ENCODE data around the gene MYL1. TPM values are rescaled to one million over a fixed set of nuclear protein-coding genes. Genes with fewer than 3 reads are reported as not detected.

MYL1 gene
- total RNA-seq (202 TPM), polyA plus RNA-seq (not detected)

- no peak within 1 kb of the TSS for H3K27ac ChIP-seq (ENCODE audit: low read depth)
- H3K36me3 ChIP-seq (ENCODE audit: insufficient read depth): no peaks in the 10 kb centered on the region
- no peak within 1 kb of the TSS for H3K4me3 ChIP-seq (ENCODE audit: low read depth, low read length)
- 74% methylated on average over 5 of the region's 5 CpGs for WGBS
- no peak for DNase-seq (ENCODE audit: extremely low spot score)
- H3K4me1 ChIP-seq (ENCODE audit: insufficient read depth): no peaks in the 10 kb centered on the region
Observed at GRCh38 chr2:210315015-210315788, at the start of gene MYL1. MYL1 (minus strand) TSS chr2:210315174; CDS start chr2:210315042, 132 bp downstream.

GRCh38 chr2:210363876-210364275 is 48.9 kb upstream of the MYL1 start:
- H3K27ac ChIP-seq (ENCODE audit: low read depth): no peak overlapping the region
- no peaks in the 10 kb centered on the region for H3K4me1 ChIP-seq (ENCODE audit: insufficient read depth)
- DNase-seq (ENCODE audit: extremely low spot score): no peak
- no peak overlapping the region for H3K4me3 ChIP-seq (ENCODE audit: low read depth, low read length)
- H3K36me3 ChIP-seq (ENCODE audit: insufficient read depth): no peaks in the 10 kb centered on the region

- H3K4me1 ChIP-seq (ENCODE audit: insufficient read depth): no peaks in the 10 kb centered on the region
- H3K36me3 ChIP-seq (ENCODE audit: insufficient read depth): no peaks in the 10 kb centered on the region
- H3K27ac ChIP-seq (ENCODE audit: low read depth): no peak overlapping the region
- no peak for DNase-seq (ENCODE audit: extremely low spot score)
- H3K4me3 ChIP-seq (ENCODE audit: low read depth, low read length): no peak overlapping the region
Observed at GRCh38 chr2:210363261-210363660, 48.3 kb upstream of the MYL1 start.

GRCh38 chr2:210360412-210360811 is 45.4 kb upstream of the MYL1 start:
- WGBS: 33% methylated on average over 1 of the region's 1 CpG
- no peak overlapping the region for H3K27ac ChIP-seq (ENCODE audit: low read depth)
- no peaks in the 10 kb centered on the region for H3K4me1 ChIP-seq (ENCODE audit: insufficient read depth)
- no peaks in the 10 kb centered on the region for H3K36me3 ChIP-seq (ENCODE audit: insufficient read depth)
- no peak overlapping the region for H3K4me3 ChIP-seq (ENCODE audit: low read depth, low read length)
- DNase-seq (ENCODE audit: extremely low spot score): no peak

GRCh38 chr2:210356944-210357343 is 42.0 kb upstream of the MYL1 start:
- Histone ChIP-seq H3K4me1 (ENCODE audit: insufficient read depth) (no peaks in the 10 kb centered on the region), H3K36me3 (ENCODE audit: insufficient read depth) (no peaks in the 10 kb centered on the region), H3K4me3 (ENCODE audit: low read depth, low read length) (no peak overlapping the region), H3K27ac (ENCODE audit: low read depth) (no peak overlapping the region)
- WGBS: 50% methylated on average over 3 of the region's 3 CpGs
- DNase-seq (ENCODE audit: extremely low spot score): no peak

GRCh38 chr2:210337159-210337558 is 22.2 kb upstream of the MYL1 start:
- Histone ChIP-seq H3K4me1 (ENCODE audit: insufficient read depth) (no peaks in the 10 kb centered on the region), H3K36me3 (ENCODE audit: insufficient read depth) (no peaks in the 10 kb centered on the region), H3K4me3 (ENCODE audit: low read depth, low read length) (no peak overlapping the region), H3K27ac (ENCODE audit: low read depth) (no peak overlapping the region)
- no peak for DNase-seq (ENCODE audit: extremely low spot score)
- 52% methylated on average over 2 of the region's 2 CpGs for WGBS

- no peak overlapping the region for H3K4me3 ChIP-seq (ENCODE audit: low read depth, low read length)
- no peaks in the 10 kb centered on the region for H3K4me1 ChIP-seq (ENCODE audit: insufficient read depth)
- H3K27ac ChIP-seq (ENCODE audit: low read depth): no peak overlapping the region
- H3K36me3 ChIP-seq (ENCODE audit: insufficient read depth): no peaks in the 10 kb centered on the region
- 88% methylated on average over 9 of the region's 9 CpGs for WGBS
- DNase-seq (ENCODE audit: extremely low spot score): no peak
Observed at GRCh38 chr2:210324906-210325305, 9.9 kb upstream of the MYL1 start.

GRCh38 chr2:210324458-210324857 is 9.5 kb upstream of the MYL1 start:
- DNase-seq (ENCODE audit: extremely low spot score): no peak
- Histone ChIP-seq H3K4me1 (ENCODE audit: insufficient read depth) (no peaks in the 10 kb centered on the region), H3K4me3 (ENCODE audit: low read depth, low read length) (no peak overlapping the region), H3K36me3 (ENCODE audit: insufficient read depth) (no peaks in the 10 kb centered on the region), H3K27ac (ENCODE audit: low read depth) (no peak overlapping the region)
- WGBS: 68% methylated on average over 4 of the region's 4 CpGs

GRCh38 chr2:210323003-210323402 is 8.0 kb upstream of the MYL1 start:
- Histone ChIP-seq H3K36me3 (ENCODE audit: insufficient read depth) (no peaks in the 10 kb centered on the region), H3K27ac (ENCODE audit: low read depth) (no peak overlapping the region), H3K4me3 (ENCODE audit: low read depth, low read length) (no peak overlapping the region), H3K4me1 (ENCODE audit: insufficient read depth) (no peaks in the 10 kb centered on the region)
- WGBS: 64% methylated on average over 4 of the region's 4 CpGs
- no peak for DNase-seq (ENCODE audit: extremely low spot score)

GRCh38 chr2:210318891-210319290 is 3.9 kb upstream of the MYL1 start:
- 69% methylated on average over 3 of the region's 3 CpGs for WGBS
- H3K27ac ChIP-seq (ENCODE audit: low read depth): no peak overlapping the region

GRCh38 chr2:210318486-210318885 is 3.5 kb upstream of the MYL1 start:
- no peak for DNase-seq (ENCODE audit: extremely low spot score)
- Histone ChIP-seq H3K27ac (ENCODE audit: low read depth) (no peak overlapping the region), H3K36me3 (ENCODE audit: insufficient read depth) (no peaks in the 10 kb centered on the region), H3K4me3 (ENCODE audit: low read depth, low read length) (no peak overlapping the region), H3K4me1 (ENCODE audit: insufficient read depth) (no peaks in the 10 kb centered on the region)
- WGBS: 75% methylated on average over 2 of the region's 2 CpGs

More at GRCh38 chr2:210318891-210319290, 3.9 kb upstream of the MYL1 start:
- no peak for DNase-seq (ENCODE audit: extremely low spot score)
- Histone ChIP-seq H3K4me3 (ENCODE audit: low read depth, low read length) (no peak overlapping the region), H3K36me3 (ENCODE audit: insufficient read depth) (no peaks in the 10 kb centered on the region), H3K4me1 (ENCODE audit: insufficient read depth) (no peaks in the 10 kb centered on the region)

- DNase-seq (ENCODE audit: extremely low spot score): no peak
- 33% methylated on average over 1 of the region's 1 CpG for WGBS
- no peak overlapping the region for H3K27ac ChIP-seq (ENCODE audit: low read depth)
- no peaks in the 10 kb centered on the region for H3K4me1 ChIP-seq (ENCODE audit: insufficient read depth)
- H3K36me3 ChIP-seq (ENCODE audit: insufficient read depth): no peaks in the 10 kb centered on the region
- H3K4me3 ChIP-seq (ENCODE audit: low read depth, low read length): no peak overlapping the region
Observed at GRCh38 chr2:210310550-210310949, 4.4 kb downstream of the MYL1 start.

- no peak overlapping the region for H3K4me3 ChIP-seq (ENCODE audit: low read depth, low read length)
- DNase-seq (ENCODE audit: extremely low spot score): no peak
- H3K36me3 ChIP-seq (ENCODE audit: insufficient read depth): no peaks in the 10 kb centered on the region
- no peaks in the 10 kb centered on the region for H3K4me1 ChIP-seq (ENCODE audit: insufficient read depth)
- WGBS: 37% methylated on average over 1 of the region's 1 CpG
- H3K27ac ChIP-seq (ENCODE audit: low read depth): no peak overlapping the region
Observed at GRCh38 chr2:210309548-210310233, 5.3 kb downstream of the MYL1 start.

- WGBS: 94% methylated on average over 3 of the region's 3 CpGs
- Histone ChIP-seq H3K36me3 (ENCODE audit: insufficient read depth) (no peaks in the 10 kb centered on the region), H3K4me3 (ENCODE audit: low read depth, low read length) (no peak overlapping the region), H3K27ac (ENCODE audit: low read depth) (no peak overlapping the region), H3K4me1 (ENCODE audit: insufficient read depth) (no peaks in the 10 kb centered on the region)
- DNase-seq (ENCODE audit: extremely low spot score): no peak
Observed at GRCh38 chr2:210303498-210303897, 11.5 kb downstream of the MYL1 start.

Data from urinary bladder (tissue), 4 donors.